HG03039 (cell line): ENCODE data around the gene AUTS2.
"Not testable (repeated sequence)": the region's sequence is repeated elsewhere in the genome, so short reads cannot be mapped to it uniquely, and the experiment has no call there.

Experiments
- ATAC-seq: cut with Tn5 transposase; IDR thresholded peaks from one replicate; pipeline ENCODE4 v1.9.1; 2021; ENCODE audit warnings: mild to moderate bottlenecking, moderate library complexity; ENCODE audit not compliant: unreplicated experiment

The AUTS2 gene

DNA sequence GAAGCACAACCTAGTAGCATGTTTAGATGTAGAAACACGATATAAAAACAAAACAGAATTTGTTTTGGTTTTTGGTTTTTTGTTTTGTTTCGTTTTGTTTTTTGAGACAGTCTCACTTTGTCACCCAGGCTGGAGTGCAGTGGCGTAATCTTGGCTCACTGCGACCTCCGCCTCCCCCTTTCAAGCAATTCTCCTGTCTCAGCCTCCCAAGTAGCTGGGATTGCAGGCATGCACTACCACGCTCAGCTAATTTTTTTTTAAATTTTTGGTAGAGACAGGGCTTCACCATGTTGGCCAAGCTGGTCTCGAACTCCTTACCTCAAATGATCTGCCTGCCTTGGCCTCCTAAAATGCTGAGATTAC is 1050.2 kb downstream of the AUTS2 start:
- not testable (repeated sequence) for ATAC-seq

- no peak for ATAC-seq
Measured at GRCh38 chr7:70649323-70649722, 1051.0 kb downstream of the AUTS2 start.

GRCh38 chr7:70654146-70654545 is 1055.9 kb downstream of the AUTS2 start:
- ATAC-seq: no peak

DNA sequence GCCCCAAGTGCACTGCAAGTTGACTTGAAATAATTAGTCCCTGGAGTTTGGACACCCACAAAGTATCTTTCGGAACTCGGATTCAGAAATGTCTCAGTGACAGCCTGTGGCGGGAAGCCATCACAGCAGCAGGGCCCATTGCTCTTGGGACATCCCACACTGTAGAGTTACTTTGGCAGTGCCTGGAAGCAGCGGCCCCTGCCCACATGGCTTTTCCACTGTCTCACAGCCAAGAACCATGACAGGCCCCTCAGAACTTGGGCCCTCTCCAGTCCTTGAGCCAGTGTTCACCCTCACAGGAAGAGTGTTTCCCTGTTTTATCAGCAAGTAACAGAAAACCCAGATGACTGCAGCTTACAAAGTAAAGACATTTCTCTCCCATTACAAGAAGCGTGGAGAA is 1056.7 kb downstream of the AUTS2 start:
- no peak for ATAC-seq

- no peak for ATAC-seq
Measured at GRCh38 chr7:70655694-70656093, 1057.4 kb downstream of the AUTS2 start.

- no peak for ATAC-seq
Measured at GRCh38 chr7:70657571-70657970, 1059.3 kb downstream of the AUTS2 start.

GRCh38 chr7:70657989-70658632 is 1059.8 kb downstream of the AUTS2 start:
- ATAC-seq: no peak

DNA sequence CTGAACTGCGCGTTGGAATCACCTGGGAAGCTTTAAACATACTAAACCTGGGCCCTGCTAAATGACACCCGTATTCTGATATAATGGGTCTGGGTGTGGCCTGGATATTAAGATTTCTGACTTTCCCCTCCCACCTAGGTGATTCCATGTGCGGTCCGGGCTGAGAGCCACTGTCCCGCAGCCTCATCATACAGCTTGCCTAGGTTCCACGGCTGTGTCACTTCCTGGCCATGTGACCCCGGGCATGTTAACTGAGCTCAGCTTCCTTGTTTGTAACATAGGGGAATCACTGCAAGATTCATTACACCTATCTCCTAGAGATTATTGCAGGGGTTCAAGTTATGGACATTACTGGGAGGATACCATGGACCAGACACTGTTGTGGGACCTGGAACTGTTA is 1061.0 kb downstream of the AUTS2 start:
- no peak for ATAC-seq

DNA sequence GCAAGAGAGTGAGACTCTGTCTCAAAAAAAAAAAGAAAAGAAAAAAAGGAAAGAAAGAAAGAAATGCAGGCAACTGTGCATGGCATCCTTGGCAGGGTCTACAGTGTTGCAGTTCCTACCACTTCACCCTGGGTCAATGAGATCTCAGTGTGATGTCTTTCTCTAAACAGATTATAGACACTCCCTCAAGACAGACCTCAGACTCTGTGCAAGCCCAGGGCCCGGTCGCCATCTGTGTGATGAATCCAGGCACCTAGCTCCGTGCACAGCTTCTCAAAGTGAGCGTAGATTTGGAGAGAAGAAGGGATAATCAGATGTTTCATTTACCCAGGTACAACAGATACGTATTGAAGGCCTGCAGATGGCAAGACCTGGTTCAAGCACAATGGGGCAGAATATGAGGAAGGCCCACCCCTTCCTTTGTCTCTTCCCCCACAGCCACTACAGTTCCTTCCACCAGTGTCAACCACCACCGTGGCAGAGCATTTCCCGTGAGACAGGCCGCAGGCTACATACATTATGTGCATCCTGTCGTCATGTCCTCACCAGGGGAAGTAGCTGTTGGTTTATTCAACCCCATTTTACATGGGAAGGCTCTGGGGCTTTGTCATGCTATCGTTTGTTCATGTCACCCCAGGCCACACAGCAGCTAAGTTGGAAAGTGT is 1062.0 kb downstream of the AUTS2 start:
- no peak for ATAC-seq

GRCh38 chr7:70660819-70661191 is 1062.5 kb downstream of the AUTS2 start:
- ATAC-seq: no peak

DNA sequence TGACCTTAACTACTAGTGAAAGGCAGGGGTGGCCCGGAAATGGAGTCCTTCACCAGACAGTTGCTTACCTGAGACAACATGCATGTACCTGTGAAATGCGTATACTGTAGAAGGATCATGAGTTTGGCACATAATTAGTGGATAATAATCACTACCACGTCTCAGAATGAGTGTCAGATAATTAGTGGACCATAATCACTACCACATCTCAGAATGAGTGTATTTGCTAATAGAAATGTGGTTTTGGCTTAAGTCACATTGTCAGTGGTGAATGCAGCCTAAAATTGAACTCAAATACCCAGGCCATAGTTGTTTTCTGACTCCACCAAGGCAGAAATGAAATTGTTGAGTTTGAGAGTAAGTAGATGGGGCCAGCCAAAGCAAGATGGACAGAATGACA is 1065.4 kb downstream of the AUTS2 start:
- ATAC-seq: no peak

- no peak for ATAC-seq
Measured at GRCh38 chr7:70665997-70666396, 1067.7 kb downstream of the AUTS2 start.

GRCh38 chr7:70667406-70667805 is 1069.1 kb downstream of the AUTS2 start:
- no peak for ATAC-seq

GRCh38 chr7:70668606-70669358 is 1070.5 kb downstream of the AUTS2 start:
- ATAC-seq: no peak

DNA sequence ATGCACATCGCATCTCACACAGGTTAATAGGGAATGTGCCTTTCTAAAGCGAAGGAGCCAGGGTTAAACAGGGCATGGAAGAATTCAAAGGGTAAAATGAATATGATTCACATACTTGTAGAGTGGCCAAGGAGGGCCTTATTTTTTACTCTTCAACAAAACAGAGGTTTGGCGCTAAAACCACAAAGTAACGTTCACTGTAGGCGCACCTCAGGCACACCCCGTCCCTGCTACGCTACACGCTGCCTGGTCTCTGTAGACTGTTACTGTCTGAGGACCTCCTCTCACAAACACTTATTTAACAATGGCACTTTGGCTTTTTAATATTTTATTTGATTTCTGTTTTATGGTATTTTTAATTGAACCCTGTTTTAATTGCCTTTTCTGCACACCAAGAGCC is 1071.6 kb downstream of the AUTS2 start:
- ATAC-seq: no peak

DNA sequence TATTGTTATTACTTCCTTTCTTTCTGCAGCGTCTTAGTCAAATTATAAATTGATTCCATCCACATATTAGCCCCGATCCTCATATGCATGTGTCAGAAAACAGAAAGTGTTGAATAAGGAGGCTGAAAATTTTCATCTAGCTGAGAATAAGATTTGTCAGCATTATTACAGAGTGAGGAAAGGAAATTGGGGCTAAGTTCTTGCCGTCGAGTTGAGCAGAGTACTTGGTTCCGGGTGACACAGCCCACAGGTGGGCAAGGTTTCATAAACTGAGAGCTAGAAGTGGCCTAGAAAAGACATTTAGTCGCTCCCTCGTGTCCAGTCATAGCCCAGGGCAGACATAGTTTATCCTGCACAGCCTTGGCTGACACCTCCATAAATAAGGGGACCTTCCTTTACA is 1072.0 kb downstream of the AUTS2 start:
- no peak for ATAC-seq

DNA sequence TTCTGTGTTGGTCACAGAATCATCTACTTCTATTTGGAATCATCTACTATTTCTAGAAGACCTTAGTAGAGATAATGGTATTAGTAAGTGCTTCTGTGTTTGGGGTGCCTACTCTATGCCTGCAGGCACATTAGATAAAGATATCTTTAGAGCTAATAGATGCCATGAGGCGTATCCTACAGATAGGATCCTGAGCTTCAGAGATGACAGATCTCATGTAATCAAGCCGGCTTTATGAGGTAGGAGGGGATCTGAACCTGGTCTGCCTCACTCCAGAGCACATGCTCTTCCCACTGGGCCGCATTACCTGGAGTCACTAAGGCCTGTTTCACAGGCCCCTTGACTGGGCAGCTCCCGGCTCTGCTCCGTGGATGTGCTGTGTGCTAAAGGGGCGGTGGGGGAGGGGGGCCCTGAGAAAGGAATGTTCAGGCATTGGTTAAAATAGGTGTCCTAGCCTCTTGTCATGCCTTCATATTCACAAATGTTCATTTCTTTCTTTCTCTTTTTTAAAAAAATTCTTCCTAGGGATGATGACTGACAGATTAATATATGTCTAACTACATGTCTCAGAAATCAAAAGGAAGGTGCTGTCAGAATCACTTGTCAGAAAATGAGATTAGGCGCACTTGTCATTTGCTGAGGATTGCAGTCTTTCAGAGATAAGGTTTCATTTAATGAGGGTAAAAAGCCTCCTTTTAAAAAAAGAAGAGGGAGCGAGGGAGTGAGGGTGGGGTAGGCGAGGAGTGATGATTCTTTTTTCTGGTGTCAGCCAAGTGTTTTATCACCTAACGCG is 1075.7 kb downstream of the AUTS2 start:
- ATAC-seq: no peak

DNA sequence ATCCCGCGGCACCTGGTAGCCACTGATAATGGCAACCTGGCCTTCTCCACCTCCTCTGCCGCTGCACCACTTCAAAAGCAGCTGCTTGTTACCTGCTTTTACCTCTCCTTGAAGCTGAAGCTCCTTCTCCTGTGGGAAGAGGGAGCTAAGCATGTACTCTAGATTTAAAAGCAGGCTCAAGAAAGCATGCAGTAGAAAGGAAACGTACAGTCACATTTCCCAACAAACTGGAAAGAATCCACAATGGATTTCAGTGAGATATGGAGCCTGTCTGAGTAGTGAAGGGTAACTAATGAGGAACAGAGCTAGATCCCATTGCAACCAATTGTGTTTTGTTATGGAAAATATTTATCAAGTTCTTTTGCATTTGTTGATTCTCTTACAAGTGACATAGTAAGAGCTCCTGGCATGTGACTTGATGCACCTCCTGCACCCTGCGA is 1076.3 kb downstream of the AUTS2 start:
- no peak for ATAC-seq

GRCh38 chr7:70676243-70676642 is 1078.0 kb downstream of the AUTS2 start:
- ATAC-seq: no peak

DNA sequence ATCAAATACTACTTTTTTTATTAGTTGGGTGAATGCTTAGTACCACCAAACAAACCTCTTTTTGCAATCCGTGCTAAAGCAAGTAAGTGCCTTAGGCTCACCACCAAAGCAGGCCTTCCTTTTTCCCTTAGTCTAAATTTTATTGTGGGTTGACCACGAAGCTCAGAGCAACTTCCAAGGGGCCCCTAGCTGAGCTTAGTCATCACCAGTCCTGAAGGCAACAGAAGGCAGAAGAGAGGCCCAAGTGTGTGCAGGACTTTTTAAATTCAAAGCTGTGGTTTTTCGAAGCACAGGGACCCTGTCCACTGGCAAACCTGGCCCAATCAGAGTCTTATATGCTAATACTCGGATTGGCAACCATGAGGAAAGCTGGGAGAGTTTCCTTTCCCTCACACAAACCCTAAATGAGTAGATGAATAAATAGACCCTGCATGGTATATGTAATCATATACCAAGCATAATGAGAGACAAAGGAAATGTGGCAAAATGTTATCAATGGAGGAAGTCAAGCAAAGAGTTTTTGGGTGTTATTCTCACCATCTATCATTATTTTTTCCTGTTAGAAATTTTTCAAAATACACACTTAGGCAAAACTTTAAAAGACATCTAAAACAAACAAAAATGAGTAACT is 1080.5 kb downstream of the AUTS2 start:
- no peak for ATAC-seq

- no peak for ATAC-seq
Measured at GRCh38 chr7:70679661-70680060, 1081.4 kb downstream of the AUTS2 start.
